ENCODE results near the gene AVPI1. TPM values are rescaled to one million over a fixed set of nuclear protein-coding genes. Genes with fewer than 3 reads are reported as not detected.

The AVPI1 gene
- total and polyA plus RNA-seq, 2 experiments from 2014 or later = 7.4 to 7.6 TPM

DNA sequence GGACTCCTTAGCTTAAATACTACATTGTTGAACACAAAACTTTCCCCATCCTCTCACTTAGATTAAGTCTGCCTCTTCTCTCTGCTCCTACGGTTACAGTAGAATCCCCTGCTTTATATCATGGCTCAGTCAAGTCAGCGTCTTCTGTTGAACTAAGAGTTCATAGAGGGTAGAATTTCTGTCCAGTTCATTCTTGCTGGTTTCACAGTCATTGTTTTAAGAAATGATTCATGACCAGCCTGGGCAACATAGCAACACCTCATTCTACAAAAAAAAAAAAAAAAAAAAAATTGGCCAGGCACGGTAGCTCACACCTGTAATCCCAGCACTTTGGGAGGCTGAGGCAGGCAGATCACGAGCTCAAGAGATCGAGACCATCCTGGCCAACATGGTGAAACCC is 46.2 kb upstream of the AVPI1 start:
- ATAC-seq (no peak), DNase-seq (ENCODE audit: low spot score) (no peak)
- Mint-ChIP-seq H3K27me3 (ENCODE audit: insufficient read depth, low read depth, poor library complexity) (peaks cover 29% of the 10 kb centered on the region), H3K27ac (no peak overlapping the region), H3K9me3 (peaks cover 16% of the 10 kb centered on the region), H3K4me1 (peaks cover 7% of the 10 kb centered on the region), H3K4me3 (no peak overlapping the region), H3K36me3 (ENCODE audit: low read depth) (peaks cover 24% of the 10 kb centered on the region)
- Histone ChIP-seq H4K20me1 (replicated peaks; ENCODE audit: insufficient read depth) (0 out of 2 replicates have a peak, but pooled peaks cover 4% of the 10 kb centered on the region), H3K27me3 (ENCODE audit: insufficient read depth) (peaks cover 27% of the 10 kb centered on the region), H3K4me3 (no peak overlapping the region), H3K4me1 (ENCODE audit: insufficient read depth) (peaks cover 6% of the 10 kb centered on the region), H3K9me2 (ENCODE audit: insufficient read depth) (peaks cover 10% of the 10 kb centered on the region; the same call in 1 of the 2 replicates), H3K36me3 (ENCODE audit: insufficient read depth) (no peaks in the 10 kb centered on the region), H3K79me2 (replicated peaks; ENCODE audit: insufficient read depth) (peaks cover 11% of the 10 kb centered on the region), H3F3A (replicated peaks; ENCODE audit: low read depth) (no peaks in the 10 kb centered on the region), H3K27ac (ENCODE audit: low read depth) (no peak overlapping the region), H3K4me2 (no peak overlapping the region), H2AFZ (no peak overlapping the region)
- TF ChIP-seq NANOG (IDR thresholded peaks at IDR 0.05; ENCODE audit: borderline replicate concordance) = no peak
- TF ChIP-seq ZNF114 (CRISPR knock-in tag; IDR thresholded peaks at IDR 0.05) = no peak
- no peak for TF ChIP-seq EZH2phosphoT487 (IDR thresholded peaks at IDR 0.05; ENCODE audit: unreplicated experiment)
- TF ChIP-seq EZH2 (IDR thresholded peaks at IDR 0.05; ENCODE audit: low read depth, unreplicated experiment) = no peak
- TF ChIP-seq ZNF331 (CRISPR knock-in tag; IDR thresholded peaks at IDR 0.05; ENCODE audit: low read depth) = no peak
- TF ChIP-seq, protein P1, sequence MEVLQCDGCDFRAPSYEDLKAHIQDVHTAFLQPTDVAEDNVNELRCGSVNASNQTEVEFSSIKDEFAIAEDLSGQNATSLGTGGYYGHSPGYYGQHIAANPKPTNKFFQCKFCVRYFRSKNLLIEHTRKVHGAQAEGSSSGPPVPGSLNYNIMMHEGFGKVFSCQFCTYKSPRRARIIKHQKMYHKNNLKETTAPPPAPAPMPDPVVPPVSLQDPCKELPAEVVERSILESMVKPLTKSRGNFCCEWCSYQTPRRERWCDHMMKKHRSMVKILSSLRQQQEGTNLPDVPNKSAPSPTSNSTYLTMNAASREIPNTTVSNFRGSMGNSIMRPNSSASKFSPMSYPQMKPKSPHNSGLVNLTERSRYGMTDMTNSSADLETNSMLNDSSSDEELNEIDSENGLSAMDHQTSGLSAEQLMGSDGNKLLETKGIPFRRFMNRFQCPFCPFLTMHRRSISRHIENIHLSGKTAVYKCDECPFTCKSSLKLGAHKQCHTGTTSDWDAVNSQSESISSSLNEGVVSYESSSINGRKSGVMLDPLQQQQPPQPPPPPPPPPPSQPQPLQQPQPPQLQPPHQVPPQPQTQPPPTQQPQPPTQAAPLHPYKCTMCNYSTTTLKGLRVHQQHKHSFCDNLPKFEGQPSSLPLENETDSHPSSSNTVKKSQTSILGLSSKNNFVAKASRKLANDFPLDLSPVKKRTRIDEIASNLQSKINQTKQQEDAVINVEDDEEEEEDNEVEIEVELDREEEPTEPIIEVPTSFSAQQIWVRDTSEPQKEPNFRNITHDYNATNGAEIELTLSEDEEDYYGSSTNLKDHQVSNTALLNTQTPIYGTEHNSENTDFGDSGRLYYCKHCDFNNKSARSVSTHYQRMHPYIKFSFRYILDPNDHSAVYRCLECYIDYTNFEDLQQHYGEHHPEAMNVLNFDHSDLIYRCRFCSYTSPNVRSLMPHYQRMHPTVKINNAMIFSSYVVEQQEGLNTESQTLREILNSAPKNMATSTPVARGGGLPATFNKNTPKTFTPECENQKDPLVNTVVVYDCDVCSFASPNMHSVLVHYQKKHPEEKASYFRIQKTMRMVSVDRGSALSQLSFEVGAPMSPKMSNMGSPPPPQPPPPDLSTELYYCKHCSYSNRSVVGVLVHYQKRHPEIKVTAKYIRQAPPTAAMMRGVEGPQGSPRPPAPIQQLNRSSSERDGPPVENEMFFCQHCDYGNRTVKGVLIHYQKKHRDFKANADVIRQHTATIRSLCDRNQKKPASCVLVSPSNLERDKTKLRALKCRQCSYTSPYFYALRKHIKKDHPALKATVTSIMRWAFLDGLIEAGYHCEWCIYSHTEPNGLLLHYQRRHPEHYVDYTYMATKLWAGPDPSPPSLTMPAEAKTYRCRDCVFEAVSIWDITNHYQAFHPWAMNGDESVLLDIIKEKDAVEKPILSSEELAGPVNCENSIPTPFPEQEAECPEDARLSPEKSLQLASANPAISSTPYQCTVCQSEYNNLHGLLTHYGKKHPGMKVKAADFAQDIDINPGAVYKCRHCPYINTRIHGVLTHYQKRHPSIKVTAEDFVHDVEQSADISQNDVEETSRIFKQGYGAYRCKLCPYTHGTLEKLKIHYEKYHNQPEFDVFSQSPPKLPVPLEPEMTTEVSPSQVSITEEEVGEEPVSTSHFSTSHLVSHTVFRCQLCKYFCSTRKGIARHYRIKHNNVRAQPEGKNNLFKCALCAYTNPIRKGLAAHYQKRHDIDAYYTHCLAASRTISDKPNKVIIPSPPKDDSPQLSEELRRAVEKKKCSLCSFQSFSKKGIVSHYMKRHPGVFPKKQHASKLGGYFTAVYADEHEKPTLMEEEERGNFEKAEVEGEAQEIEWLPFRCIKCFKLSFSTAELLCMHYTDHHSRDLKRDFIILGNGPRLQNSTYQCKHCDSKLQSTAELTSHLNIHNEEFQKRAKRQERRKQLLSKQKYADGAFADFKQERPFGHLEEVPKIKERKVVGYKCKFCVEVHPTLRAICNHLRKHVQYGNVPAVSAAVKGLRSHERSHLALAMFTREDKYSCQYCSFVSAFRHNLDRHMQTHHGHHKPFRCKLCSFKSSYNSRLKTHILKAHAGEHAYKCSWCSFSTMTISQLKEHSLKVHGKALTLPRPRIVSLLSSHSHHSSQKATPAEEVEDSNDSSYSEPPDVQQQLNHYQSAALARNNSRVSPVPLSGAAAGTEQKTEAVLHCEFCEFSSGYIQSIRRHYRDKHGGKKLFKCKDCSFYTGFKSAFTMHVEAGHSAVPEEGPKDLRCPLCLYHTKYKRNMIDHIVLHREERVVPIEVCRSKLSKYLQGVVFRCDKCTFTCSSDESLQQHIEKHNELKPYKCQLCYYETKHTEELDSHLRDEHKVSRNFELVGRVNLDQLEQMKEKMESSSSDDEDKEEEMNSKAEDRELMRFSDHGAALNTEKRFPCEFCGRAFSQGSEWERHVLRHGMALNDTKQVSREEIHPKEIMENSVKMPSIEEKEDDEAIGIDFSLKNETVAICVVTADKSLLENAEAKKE (CRISPR knock-in tag; IDR thresholded peaks at IDR 0.05) = no peak
- TF ChIP-seq CREB1 (CRISPR knock-in tag; IDR thresholded peaks at IDR 0.05; ENCODE audit: low read depth) = no peak
- TF ChIP-seq JUNB (IDR thresholded peaks at IDR 0.05; ENCODE audit: unreplicated experiment) = no peak
- TF ChIP-seq, protein P2, sequence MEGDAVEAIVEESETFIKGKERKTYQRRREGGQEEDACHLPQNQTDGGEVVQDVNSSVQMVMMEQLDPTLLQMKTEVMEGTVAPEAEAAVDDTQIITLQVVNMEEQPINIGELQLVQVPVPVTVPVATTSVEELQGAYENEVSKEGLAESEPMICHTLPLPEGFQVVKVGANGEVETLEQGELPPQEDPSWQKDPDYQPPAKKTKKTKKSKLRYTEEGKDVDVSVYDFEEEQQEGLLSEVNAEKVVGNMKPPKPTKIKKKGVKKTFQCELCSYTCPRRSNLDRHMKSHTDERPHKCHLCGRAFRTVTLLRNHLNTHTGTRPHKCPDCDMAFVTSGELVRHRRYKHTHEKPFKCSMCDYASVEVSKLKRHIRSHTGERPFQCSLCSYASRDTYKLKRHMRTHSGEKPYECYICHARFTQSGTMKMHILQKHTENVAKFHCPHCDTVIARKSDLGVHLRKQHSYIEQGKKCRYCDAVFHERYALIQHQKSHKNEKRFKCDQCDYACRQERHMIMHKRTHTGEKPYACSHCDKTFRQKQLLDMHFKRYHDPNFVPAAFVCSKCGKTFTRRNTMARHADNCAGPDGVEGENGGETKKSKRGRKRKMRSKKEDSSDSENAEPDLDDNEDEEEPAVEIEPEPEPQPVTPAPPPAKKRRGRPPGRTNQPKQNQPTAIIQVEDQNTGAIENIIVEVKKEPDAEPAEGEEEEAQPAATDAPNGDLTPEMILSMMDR (conservative IDR thresholded peaks at IDR 0.05; ENCODE audit: low read depth in 2 of 2) = no peak
- TF ChIP-seq, protein P3, sequence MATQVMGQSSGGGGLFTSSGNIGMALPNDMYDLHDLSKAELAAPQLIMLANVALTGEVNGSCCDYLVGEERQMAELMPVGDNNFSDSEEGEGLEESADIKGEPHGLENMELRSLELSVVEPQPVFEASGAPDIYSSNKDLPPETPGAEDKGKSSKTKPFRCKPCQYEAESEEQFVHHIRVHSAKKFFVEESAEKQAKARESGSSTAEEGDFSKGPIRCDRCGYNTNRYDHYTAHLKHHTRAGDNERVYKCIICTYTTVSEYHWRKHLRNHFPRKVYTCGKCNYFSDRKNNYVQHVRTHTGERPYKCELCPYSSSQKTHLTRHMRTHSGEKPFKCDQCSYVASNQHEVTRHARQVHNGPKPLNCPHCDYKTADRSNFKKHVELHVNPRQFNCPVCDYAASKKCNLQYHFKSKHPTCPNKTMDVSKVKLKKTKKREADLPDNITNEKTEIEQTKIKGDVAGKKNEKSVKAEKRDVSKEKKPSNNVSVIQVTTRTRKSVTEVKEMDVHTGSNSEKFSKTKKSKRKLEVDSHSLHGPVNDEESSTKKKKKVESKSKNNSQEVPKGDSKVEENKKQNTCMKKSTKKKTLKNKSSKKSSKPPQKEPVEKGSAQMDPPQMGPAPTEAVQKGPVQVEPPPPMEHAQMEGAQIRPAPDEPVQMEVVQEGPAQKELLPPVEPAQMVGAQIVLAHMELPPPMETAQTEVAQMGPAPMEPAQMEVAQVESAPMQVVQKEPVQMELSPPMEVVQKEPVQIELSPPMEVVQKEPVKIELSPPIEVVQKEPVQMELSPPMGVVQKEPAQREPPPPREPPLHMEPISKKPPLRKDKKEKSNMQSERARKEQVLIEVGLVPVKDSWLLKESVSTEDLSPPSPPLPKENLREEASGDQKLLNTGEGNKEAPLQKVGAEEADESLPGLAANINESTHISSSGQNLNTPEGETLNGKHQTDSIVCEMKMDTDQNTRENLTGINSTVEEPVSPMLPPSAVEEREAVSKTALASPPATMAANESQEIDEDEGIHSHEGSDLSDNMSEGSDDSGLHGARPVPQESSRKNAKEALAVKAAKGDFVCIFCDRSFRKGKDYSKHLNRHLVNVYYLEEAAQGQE (IDR thresholded peaks at IDR 0.05; ENCODE audit: unreplicated experiment) = no peak
- no peak for TF ChIP-seq POLR2AphosphoS5 (IDR thresholded peaks at IDR 0.05; ENCODE audit: low read depth)
- no peak for TF ChIP-seq STAT1 (IDR thresholded peaks at IDR 0.05; ENCODE audit: unreplicated experiment)
- TF ChIP-seq, protein P4, sequence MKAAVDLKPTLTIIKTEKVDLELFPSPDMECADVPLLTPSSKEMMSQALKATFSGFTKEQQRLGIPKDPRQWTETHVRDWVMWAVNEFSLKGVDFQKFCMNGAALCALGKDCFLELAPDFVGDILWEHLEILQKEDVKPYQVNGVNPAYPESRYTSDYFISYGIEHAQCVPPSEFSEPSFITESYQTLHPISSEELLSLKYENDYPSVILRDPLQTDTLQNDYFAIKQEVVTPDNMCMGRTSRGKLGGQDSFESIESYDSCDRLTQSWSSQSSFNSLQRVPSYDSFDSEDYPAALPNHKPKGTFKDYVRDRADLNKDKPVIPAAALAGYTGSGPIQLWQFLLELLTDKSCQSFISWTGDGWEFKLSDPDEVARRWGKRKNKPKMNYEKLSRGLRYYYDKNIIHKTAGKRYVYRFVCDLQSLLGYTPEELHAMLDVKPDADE (IDR thresholded peaks at IDR 0.05) = no peak

Data from GM23338 (cell line).